GM12878 (cell line): ENCODE data around the gene SYT1. TPM values are rescaled to one million over a fixed set of nuclear protein-coding genes. Genes with fewer than 3 reads are reported as not detected.

Source experiments
- ATAC-seq: fragments of 200-7000 bp; cut with Tn5 transposase; 3 replicates; pipeline ENCODE4 v1.9.1; 2020; ENCODE audit warnings: mild to moderate bottlenecking, moderate library complexity
- BruUV-seq: library from RNA; stranded (reverse); fragments of 400-500 nt; replicated peaks from 2 replicates; lab custom pipeline; 2021; lab: Mats Ljungman, UMichigan
- CTCF ChIA-PET: fragments of 300-600 bp; sonication (Branson Sonifier 250); formaldehyde crosslinking; extraction: SDS; loops from one replicate; lab custom pipeline; 2021; ENCODE audit warnings: inconsistent platforms; lab: Yijun Ruan, JAX
- POLR2A ChIA-PET: fragments of 350-600 bp; formaldehyde crosslinking; extraction: SDS; loops from one replicate; lab custom pipeline; 2021; ENCODE audit warnings: inconsistent platforms; lab: Charles Lee
- RAD21 ChIA-PET: fragments of 300-600 bp; sonication (Branson Sonifier 250); formaldehyde crosslinking; loops from one replicate; lab custom pipeline; 2023; ENCODE audit warnings: antibody characterized with exemption; ENCODE audit not compliant: unreplicated experiment; lab: Charles Lee
- SMC1A ChIA-PET: fragments of 300-600 bp; sonication (Branson Sonifier 250); formaldehyde crosslinking; loops from one replicate; lab custom pipeline; 2023; ENCODE audit not compliant: unreplicated experiment, uncharacterized antibody; lab: Charles Lee
- DNase-seq: peaks from one replicate; pipeline ENCODE4 v3.0.0-alpha.2; 2011; ENCODE audit warnings: low read depth, low spot score
- FAIRE-seq: peaks from 3 replicates; lab custom pipeline; 2011; peaks lifted over from hg19 to GRCh38; lab: Jason Lieb, UNC
- H2AFZ ChIP-seq: 2 replicates; pipeline ENCODE4 v1.6.0; 2011; ENCODE audit warnings: low read depth, low read length, control low read depth; ENCODE audit not compliant: control insufficient read depth
- H3K27ac ChIP-seq: 2 replicates; pipeline ENCODE4 v1.5.1; 2011; ENCODE audit warnings: control low read depth; ENCODE audit not compliant: control insufficient read depth, insufficient read depth
- H3K27me3 ChIP-seq, 2 experiments: replicated peaks in 1 of 2; 2 replicates each; pipeline versions ENCODE4 v1.6.0 to v1.6.1; 2011; ENCODE audit warnings: low read length in 1 of 2; ENCODE audit not compliant: control insufficient read depth in 2 of 2, insufficient read depth in 2 of 2
- H3K36me3 ChIP-seq, 2 experiments: 2 replicates each; pipeline ENCODE4 v1.5.1; 2011; ENCODE audit warnings: low read length in 1 of 2; ENCODE audit not compliant: control insufficient read depth in 2 of 2, insufficient read depth in 2 of 2
- H3K4me1 ChIP-seq: 2 replicates; pipeline ENCODE4 v1.6.1; 2011; ENCODE audit warnings: mild to moderate bottlenecking, low read length, moderate library complexity, mixed read lengths; ENCODE audit not compliant: control insufficient read depth, insufficient read depth
- H3K4me2 ChIP-seq: 2 replicates; pipeline ENCODE4 v1.6.0; 2011; ENCODE audit warnings: control low read depth; ENCODE audit not compliant: control insufficient read depth, insufficient read depth
- H3K4me3 ChIP-seq: fragments of 200-600 bp; sonication (generic); 2 replicates; pipeline ENCODE4 v1.5.1; 2016
- H3K79me2 ChIP-seq: 2 replicates; pipeline ENCODE4 v1.6.0; 2011; ENCODE audit warnings: low read length; ENCODE audit not compliant: control insufficient read depth, insufficient read depth
- H3K9ac ChIP-seq: 2 replicates; pipeline ENCODE4 v1.8.0; 2011; ENCODE audit warnings: low read length, control low read depth, mixed read lengths; ENCODE audit not compliant: control insufficient read depth, insufficient read depth
- H3K9me3 ChIP-seq: replicated peaks from 3 replicates; pipeline ENCODE4 v1.5.1; 2011; ENCODE audit warnings: mild to moderate bottlenecking, low read length; ENCODE audit not compliant: control insufficient read depth, insufficient read depth
- H4K20me1 ChIP-seq: 2 replicates; pipeline ENCODE4 v1.6.0; 2011; ENCODE audit not compliant: control insufficient read depth, insufficient read depth
- BHLHE40 ChIP-seq, 2 experiments: fragments of 450-650 bp in 1 of 2; IDR thresholded peaks; 2 replicates each; pipeline ENCODE4 v1.6.1; 2011 to 2017; ENCODE audit warnings: low read depth in 2 of 2, borderline replicate concordance in 1 of 2, improper control_type of control experiment in 1 of 2, low read length in 1 of 2, mild to moderate bottlenecking in 1 of 2
- E2F8 ChIP-seq: fragments of 450-650 bp; IDR thresholded peaks from 2 replicates; pipeline ENCODE4 v1.6.1; 2018; ENCODE audit warnings: mild to moderate bottlenecking, low read depth, moderate library complexity; ENCODE audit not compliant: partially characterized antibody
- EED ChIP-seq: sonication (generic); IDR thresholded peaks from 2 replicates; pipeline ENCODE4 v1.6.1; 2016; ENCODE audit warnings: antibody characterized with exemption, low read depth
- EGR1 ChIP-seq, 2 experiments: IDR thresholded peaks; 1 replicate in 1 of 2; 2 replicates in 1 of 2; pipeline ENCODE4 v1.6.1; 2011 to 2012; ENCODE audit warnings: low read depth in 2 of 2, low read length in 2 of 2, borderline replicate concordance in 1 of 2, mild to moderate bottlenecking in 1 of 2, moderate library complexity in 1 of 2
- ETV6 ChIP-seq, 2 experiments: fragments of 450-650 bp in 1 of 2; IDR thresholded peaks in 1 of 2; conservative IDR thresholded peaks in 1 of 2; 2 replicates each; pipeline ENCODE4 v1.6.1; 2014; ENCODE audit warnings: antibody characterized with exemption in 1 of 2, borderline replicate concordance in 1 of 2, low read depth in 1 of 2, mild to moderate bottlenecking in 1 of 2, moderate library complexity in 1 of 2
- FOXK2 ChIP-seq: fragments of 450-650 bp; IDR thresholded peaks from 2 replicates; pipeline ENCODE4 v1.6.1; 2017; ENCODE audit warnings: mild to moderate bottlenecking, moderate library complexity
- IRF3 ChIP-seq: fragments of 450-650 bp; IDR thresholded peaks from 2 replicates; pipeline ENCODE4 v1.6.1; 2014; ENCODE audit warnings: mild to moderate bottlenecking
- NR2C1 ChIP-seq: fragments of 450-650 bp; IDR thresholded peaks from 2 replicates; pipeline ENCODE4 v1.6.1; 2017; ENCODE audit warnings: antibody characterized with exemption, mild to moderate bottlenecking, moderate library complexity
- PML ChIP-seq: IDR thresholded peaks from 2 replicates; pipeline ENCODE4 v1.6.1; 2012; ENCODE audit warnings: low read length, inconsistent platforms
- RUNX3 ChIP-seq: IDR thresholded peaks from 2 replicates; pipeline ENCODE4 v1.6.1; 2012; ENCODE audit warnings: low read length, inconsistent platforms
- SRF ChIP-seq, 2 experiments: IDR thresholded peaks; 2 replicates each; pipeline ENCODE4 v1.6.1; 2011; ENCODE audit warnings: low read depth in 2 of 2, low read length in 2 of 2, mild to moderate bottlenecking in 1 of 2, moderate library complexity in 1 of 2
- YBX1 ChIP-seq: fragments of 450-650 bp; IDR thresholded peaks from 2 replicates; pipeline ENCODE4 v1.6.1; 2016; ENCODE audit warnings: antibody characterized with exemption
- ZNF687 ChIP-seq: fragments of 450-650 bp; IDR thresholded peaks from 2 replicates; pipeline ENCODE4 v1.6.1; 2017; ENCODE audit warnings: mild to moderate bottlenecking, moderate library complexity
- WGBS: methylation state at CpG from one replicate; pipeline ENCODE4 v1.1.6; 2016; ENCODE audit warnings: low lambda C conversion rate; ENCODE audit not compliant: insufficient replicate concordance, insufficient coverage; ENCODE audit errors: missing lambda C conversion rate; 5-methylcytosine and 5-hydroxymethylcytosine counted together
- in situ Hi-C: fragments of 300-500 bp; cut with MboI; formaldehyde crosslinking; loops from 9 replicates; pipeline ENCODE4 v1.14.3; 2018; ENCODE audit warnings: mixed read lengths
- intact Hi-C: fragments of 100-400 bp; cut with micrococcal nuclease; formaldehyde crosslinking; loops from one replicate; pipeline ENCODE4 v1.14.2; 2022; ENCODE audit not compliant: unreplicated experiment
- polyA plus RNA-seq, 11 experiments: library from polyadenylated mRNA; depleted of rRNA in 4 of 11; unstranded in 6 of 11; stranded (reverse) in 5 of 11; fragments of >200 nt; fragmentation: Nextera tagmentation in 4 of 11; fragmentation: Illumina TruSeq in 1 of 11; extraction: Ambion mirVana in 4 of 11; extraction: Trizol in 1 of 11; gene quantifications; 1 replicate in 1 of 11; 2 replicates in 10 of 11; pipeline versions ENCODE4 v1.2.1 to v1.2.3, GENCODE V29; 2011 to 2016; ENCODE audit warnings: inconsistent platforms in 2 of 11, missing spikeins in 2 of 11, low read depth in 1 of 11
- total RNA-seq, 4 experiments: library from RNA; depleted of rRNA in 3 of 4; stranded (reverse); fragments of >200 nt in 3 of 4; fragmentation: Illumina TruSeq in 1 of 4; extraction: Trizol in 1 of 4; gene quantifications; 2 replicates each; pipeline versions ENCODE4 v1.2.1 to v1.2.3, GENCODE V29; 2013 to 2021

The SYT1 gene
- total and polyA plus RNA-seq, 10 of the 15 experiments (the other 5 are each of a cell fraction or from before 2014, with no cell fraction given), result 0.10 to 0.28 TPM; not detected in 8

- TF ChIP-seq IRF3, result no peak
- TF ChIP-seq YBX1, result no peak
- TF ChIP-seq PML, result no peak
- TF ChIP-seq ZNF687, result no peak
- TF ChIP-seq RUNX3, result no peak
- no peak for TF ChIP-seq SRF (IDR thresholded peaks at IDR 0.05; ENCODE audit: low read depth in 2 of 2, low read length in 2 of 2)
- no peak for TF ChIP-seq ETV6 (conservative IDR thresholded peaks at IDR 0.05 in 1 of 2, IDR thresholded peaks at IDR 0.05 in 1 of 2; ENCODE audit: borderline replicate concordance in 1 of 2, low read depth in 1 of 2)
Observed at GRCh38 chr12:79433465-79434072, 569.0 kb downstream of the SYT1 start (continued).

- H3K9ac ChIP-seq, result no peak overlapping the region
- POLR2A ChIA-PET, result no interaction called here
- H3K36me3 ChIP-seq, result no peaks in the 10 kb centered on the region
- no peaks in the 10 kb centered on the region for H3K4me1 ChIP-seq
- intact Hi-C loops (no loop called here), in situ Hi-C loops (no loop called here)
- SMC1A ChIA-PET, result no interaction called here
- H3K27ac ChIP-seq, result no peak overlapping the region
- no TSS peak for BruUV-seq
- no peak overlapping the region for H3K4me3 ChIP-seq
- no peak for TF ChIP-seq NR2C1
- TF ChIP-seq BHLHE40 (IDR thresholded peaks at IDR 0.05; ENCODE audit: borderline replicate concordance in 1 of 2, low read depth in 2 of 2, low read length in 1 of 2), result no peak
- TF ChIP-seq EED, result no peak
- no peak for TF ChIP-seq E2F8
- TF ChIP-seq EGR1 (IDR thresholded peaks at IDR 0.05; ENCODE audit: borderline replicate concordance in 1 of 2, low read depth in 2 of 2, low read length in 2 of 2), result no peak
- TF ChIP-seq FOXK2, result no peak
- RAD21 ChIA-PET, result no interaction called here
- CTCF ChIA-PET, result no interaction called here
- no peaks in the 10 kb centered on the region for H3K9me3 ChIP-seq
- DNase-seq (no peak), FAIRE-seq (no peak), ATAC-seq (no peak)
- WGBS, result 94% methylated on average over 1 of the region's 1 CpG
- no peaks in the 10 kb centered on the region for H4K20me1 ChIP-seq
- H3K27me3 ChIP-seq, result no peaks in the 10 kb centered on the region
- H3K4me2 ChIP-seq, result no peak overlapping the region
- H3K79me2 ChIP-seq, result no peaks in the 10 kb centered on the region
- no peak overlapping the region for H2AFZ ChIP-seq
Observed at GRCh38 chr12:79434561-79434960, 570.0 kb downstream of the SYT1 start.
